Placental epithelial cell (primary cell): ENCODE data around the gene MYO1F. TPM values are rescaled to one million over a fixed set of nuclear protein-coding genes. Genes with fewer than 3 reads are reported as not detected.

Source experiments
- total RNA-seq: library from RNA; depleted of rRNA; stranded (reverse); fragments of >200 nt; gene quantifications from 2 replicates; pipeline ENCODE4 v1.2.3, GENCODE V29; 2012

Gene MYO1F
- 0.11 and 0.39 TPM in 2 replicates for total RNA-seq

DNA sequence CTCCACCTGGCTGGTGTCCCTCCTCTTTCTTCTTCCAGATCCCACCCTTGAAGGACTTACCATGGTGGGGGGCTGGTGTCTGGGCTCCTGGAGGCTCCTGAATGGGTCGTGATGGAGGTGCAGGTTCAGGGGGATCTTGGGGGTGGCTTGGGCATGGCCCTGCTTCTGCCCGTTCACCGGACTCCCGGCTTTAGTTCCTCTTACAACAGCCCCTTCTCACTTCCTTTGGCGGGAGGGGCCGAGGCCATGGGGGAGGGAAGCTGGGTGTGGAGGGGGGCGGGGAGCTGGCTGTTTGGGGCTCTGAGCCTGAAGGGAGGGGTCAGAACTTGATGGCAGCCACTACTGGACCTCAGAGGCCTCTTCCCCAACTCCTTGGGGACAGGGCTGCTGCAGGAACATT lies at the start of gene MYO1F:
MYO1F (minus strand) TSS at position 196 of the 400 bp plus-strand sequence; CDS start at position 63, 133 bp downstream.

DNA sequence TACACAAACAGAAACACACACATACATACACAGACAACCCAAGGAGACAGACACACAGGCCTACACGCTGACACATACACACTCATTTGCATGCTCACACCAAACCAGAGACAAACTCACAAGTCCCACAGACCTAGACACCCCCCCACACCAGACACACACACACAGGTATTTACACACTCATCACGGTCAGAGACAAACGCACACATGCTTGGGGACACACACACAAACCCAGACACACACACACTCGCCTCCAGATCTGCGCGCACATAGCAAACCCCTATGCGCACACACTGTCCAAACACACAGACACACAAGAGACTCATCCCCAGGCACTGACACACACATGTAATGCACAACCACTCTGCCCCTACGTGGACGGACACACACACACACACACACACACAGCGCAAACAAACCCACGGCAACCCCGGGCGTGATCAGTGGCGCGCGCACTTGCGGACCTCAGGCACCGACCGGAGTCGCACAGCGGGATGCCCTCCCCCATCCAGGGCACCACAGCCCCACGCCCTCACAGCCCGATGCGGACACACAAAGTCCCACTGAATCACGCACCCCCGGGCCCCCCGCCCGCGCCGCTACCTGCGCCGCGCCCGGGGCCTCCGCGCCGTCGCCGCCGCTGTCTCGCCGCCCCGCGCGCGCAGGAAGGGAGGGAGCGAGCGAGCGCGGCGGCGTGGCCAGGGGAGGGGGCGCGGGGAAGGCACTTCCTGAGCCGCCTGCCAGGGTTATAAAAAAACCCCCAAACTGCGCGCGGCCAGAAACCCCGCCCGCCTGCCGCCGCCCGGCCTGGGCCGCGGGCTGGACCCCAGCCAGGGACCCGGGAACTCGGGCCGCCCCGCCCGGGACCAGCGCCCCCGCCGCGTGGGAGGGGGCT lies 33.0 kb upstream of the MYO1F start, which contains the start of gene ADAMTS10:
ADAMTS10 (minus strand) TSS at position 675 of the 895 bp plus-strand sequence. CDS start 5,005 bp downstream, outside the sequence.

DNA sequence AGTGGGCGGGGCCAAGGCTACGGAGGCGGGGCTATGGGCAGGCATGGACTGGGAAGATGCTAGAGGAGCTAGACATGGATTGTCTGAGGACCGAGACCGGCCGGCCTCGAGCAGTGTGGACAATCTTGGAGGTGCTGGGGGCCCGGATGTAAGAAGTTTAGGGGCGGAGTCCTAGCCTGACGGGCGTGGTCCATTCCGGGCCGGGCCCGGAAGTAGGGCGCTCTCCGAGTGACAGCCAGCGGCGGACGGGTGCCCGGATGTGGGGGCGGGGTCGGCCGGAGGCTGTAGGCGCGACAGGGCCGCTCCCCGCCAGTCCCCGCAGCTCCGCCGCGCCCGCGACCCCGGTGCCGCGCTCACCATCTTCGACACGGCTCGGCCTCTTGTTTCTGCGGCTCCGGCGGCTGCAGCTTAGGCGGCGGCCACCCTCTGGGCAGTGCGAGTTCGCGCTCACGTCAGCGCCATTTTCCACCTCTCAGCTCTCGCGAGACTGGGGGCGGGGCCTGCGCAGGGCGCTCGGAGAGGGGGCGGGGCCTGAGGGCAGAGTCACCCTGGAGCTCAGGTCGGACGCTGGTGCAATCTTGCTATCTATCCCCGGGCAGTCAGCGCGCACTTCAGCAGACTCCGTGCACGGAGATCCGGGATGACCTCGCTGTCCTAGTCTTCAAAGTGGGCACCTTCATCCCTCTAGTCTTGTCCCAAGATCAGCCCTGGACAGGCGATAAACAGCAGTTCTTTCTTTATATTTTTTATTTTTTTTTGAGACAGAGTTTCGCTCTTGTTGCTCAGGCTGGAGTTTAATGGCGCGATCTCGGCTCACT lies 63.3 kb downstream of the MYO1F start, which contains the start of gene ZNF414:
ZNF414 (minus strand) TSS at position 481 of the 818 bp plus-strand sequence; CDS start at position 360, 121 bp downstream.

Other genes starting within 250 kb of the MYO1F start
- gene KANK3, start 234.2 kb downstream of the MYO1F start, total RNA-seq: 0.43 and 1.2 TPM in 2 replicates
- gene ANGPTL4, start 213.3 kb downstream of the MYO1F start, total RNA-seq: 0.22 and 0.39 TPM in 2 replicates
- 33.7 and 66.0 TPM in 2 replicates for gene RAB11B, start 187.1 kb downstream of the MYO1F start, total RNA-seq
- gene MARCHF2, start 164.1 kb downstream of the MYO1F start, total RNA-seq: 20.8 and 88.0 TPM in 2 replicates
- gene HNRNPM, start 132.5 kb downstream of the MYO1F start, total RNA-seq: 42.4 and 53.4 TPM in 2 replicates
- gene PRAM1, start 74.8 kb downstream of the MYO1F start, total RNA-seq: under 0.01 TPM in 1 of 2 replicates, not detected in the other
- gene ZNF414, start 63.3 kb downstream of the MYO1F start, total RNA-seq: 6.3 and 7.4 TPM in 2 replicates
- 0.22 and 16.9 TPM in 2 replicates for gene ADAMTS10, start 33.3 kb upstream of the MYO1F start, total RNA-seq
- gene NFILZ, start 53.2 kb upstream of the MYO1F start, total RNA-seq: not detected in 2 replicates
- not detected in 2 replicates for gene ACTL9, start 121.4 kb upstream of the MYO1F start, total RNA-seq
- gene OR2Z1, start 144.2 kb upstream of the MYO1F start, total RNA-seq: not detected in 2 replicates